AG10803 (cell line): ENCODE data around the gene HYAL3.
A peak's percentile ranks its signal among the peaks of the same experiment; 100 is the strongest.

Experiments
- DNase-seq: peaks from one replicate; pipeline ENCODE4 v3.0.0; 2010; ENCODE audit warnings: low read depth
- H3K4me3 ChIP-seq: 2 replicates; pipeline ENCODE4 v1.5.1; 2011; ENCODE audit warnings: mild to moderate bottlenecking, low read length, control low read depth
- CTCF ChIP-seq: conservative IDR thresholded peaks from 2 replicates; pipeline ENCODE4 v1.5.1; 2011; ENCODE audit warnings: mild to moderate bottlenecking, low read length, control low read depth, inconsistent platforms

Gene HYAL3

GRCh38 chr3:50298836-50299637 lies at the start of gene HYAL3, which contains the start of gene NAA80:
Gene HYAL3, minus strand, starts transcription at chr3:50299405. Its CDS starts 3,803 bp downstream, at chr3:50295602.
Gene NAA80, minus strand, starts transcription at chr3:50299405. Its CDS starts 1,942 bp downstream, at chr3:50297463.
- H3K4me3 ChIP-seq = peak within 1 kb of the TSS; percentile 97
- peak; percentile 99 for DNase-seq
- TF ChIP-seq CTCF = peak; percentile 27

GRCh38 chr3:50347187-50347813 lies 48.1 kb upstream of the HYAL3 start:
- peak; percentile 69 for TF ChIP-seq CTCF
- DNase-seq = peak; percentile 67

GRCh38 chr3:50345586-50346234 lies 46.5 kb upstream of the HYAL3 start, which contains the start of gene ZMYND10:
Gene ZMYND10, minus strand, starts transcription at chr3:50345732. Its CDS starts 153 bp downstream, at chr3:50345579.
- peak within 1 kb of the TSS; percentile 64 for H3K4me3 ChIP-seq
- peak; percentile 35 for DNase-seq
- no peak for TF ChIP-seq CTCF

More at GRCh38 chr3:50347187-50347813, 48.1 kb upstream of the HYAL3 start:
- no peak overlapping the region for H3K4me3 ChIP-seq

- TF ChIP-seq CTCF = no peak
- no peak for DNase-seq
- H3K4me3 ChIP-seq = peak overlapping the region; percentile 64
Observed at GRCh38 chr3:50345008-50345407, 45.8 kb upstream of the HYAL3 start.

GRCh38 chr3:50342813-50343633 lies 43.8 kb upstream of the HYAL3 start:
- 0 out of 2 replicates have a peak, but pooled peaks have one; percentile 0 for TF ChIP-seq CTCF
- DNase-seq = no peak
- no peak overlapping the region for H3K4me3 ChIP-seq

GRCh38 chr3:50341996-50342650 lies 42.9 kb upstream of the HYAL3 start:
- H3K4me3 ChIP-seq = no peak overlapping the region
- no peak for TF ChIP-seq CTCF
- DNase-seq = no peak
